Activated naive CD8-positive, alpha-beta T cell treated with anti-CD3 and anti-CD28 coated beads, Interleukin-2, amount 50 U/mL, for 24 hours (primary cell): ENCODE results near the gene PALM.
"Not testable (repeated sequence)": the region's sequence is repeated elsewhere in the genome, so short reads cannot be mapped to it uniquely, and the experiment has no call there.

ENCODE experiments used
- ATAC-seq: fragments of 150-1000 bp; cut with Tn5 transposase; one replicate; pipeline ENCODE4 v1.10.0; 2021
- DNase-seq: peaks from one replicate; pipeline ENCODE4 v3.0.0; 2021
- H3K27ac Mint-ChIP-seq: one replicate; pipeline ENCODE4 v1.8.0; 2021; ENCODE audit warnings: mild to moderate bottlenecking, mixed read lengths
- H3K27me3 Mint-ChIP-seq: one replicate; pipeline ENCODE4 v1.8.0; 2021; ENCODE audit warnings: mixed read lengths
- H3K36me3 Mint-ChIP-seq: one replicate; pipeline ENCODE4 v1.8.0; 2021; ENCODE audit warnings: low read depth, mixed read lengths
- H3K4me1 Mint-ChIP-seq: one replicate; pipeline ENCODE4 v1.8.0; 2021; ENCODE audit warnings: mixed read lengths
- H3K4me3 Mint-ChIP-seq: one replicate; pipeline ENCODE4 v1.8.0; 2021; ENCODE audit warnings: mild to moderate bottlenecking, moderate library complexity, mixed read lengths
- H3K9me3 Mint-ChIP-seq: one replicate; pipeline ENCODE4 v1.8.0; 2021; ENCODE audit warnings: mixed read lengths

Gene PALM

GRCh38 chr19:745138-745537 lies 36.4 kb downstream of the PALM start:
- H3K4me3 Mint-ChIP-seq, ATAC-seq, H3K9me3 Mint-ChIP-seq, H3K4me1 Mint-ChIP-seq, H3K27ac Mint-ChIP-seq, H3K36me3 Mint-ChIP-seq, H3K27me3 Mint-ChIP-seq, DNase-seq: not testable (repeated sequence)

DNA sequence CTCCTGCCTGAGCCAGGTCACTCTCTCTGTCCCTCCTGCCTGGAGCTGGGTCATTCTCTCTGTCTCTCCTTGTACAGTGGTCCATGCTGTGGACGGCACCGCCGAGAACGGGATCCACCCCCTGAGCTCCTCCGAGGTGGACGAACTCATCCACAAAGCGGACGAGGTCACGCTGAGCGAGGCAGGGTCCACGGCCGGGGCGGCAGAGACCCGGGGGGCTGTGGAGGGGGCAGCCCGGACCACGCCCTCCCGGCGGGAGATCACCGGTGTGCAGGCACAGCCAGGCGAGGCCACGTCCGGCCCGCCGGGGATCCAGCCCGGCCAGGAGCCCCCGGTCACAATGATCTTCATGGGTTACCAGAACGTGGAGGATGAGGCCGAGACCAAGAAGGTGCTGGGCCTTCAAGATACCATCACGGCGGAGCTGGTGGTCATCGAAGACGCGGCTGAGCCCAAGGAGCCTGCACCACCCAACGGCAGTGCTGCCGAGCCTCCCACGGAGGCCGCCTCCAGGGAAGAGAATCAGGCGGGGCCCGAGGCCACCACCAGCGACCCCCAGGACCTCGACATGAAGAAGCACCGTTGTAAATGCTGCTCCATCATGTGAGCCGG lies 37.6 kb downstream of the PALM start:
- DNase-seq = no peak
- H3K4me1 Mint-ChIP-seq = no peaks in the 10 kb centered on the region
- ATAC-seq = no peak

GRCh38 chr19:746956-747355 lies 38.2 kb downstream of the PALM start:
- H3K27ac Mint-ChIP-seq = no peak overlapping the region
- H3K9me3 Mint-ChIP-seq = no peaks in the 10 kb centered on the region
- H3K27me3 Mint-ChIP-seq = no peaks in the 10 kb centered on the region
- no peaks in the 10 kb centered on the region for H3K36me3 Mint-ChIP-seq
- ATAC-seq (no peak), DNase-seq (no peak)
- H3K4me1 Mint-ChIP-seq = no peaks in the 10 kb centered on the region
- H3K4me3 Mint-ChIP-seq = no peak overlapping the region

More for the DNA sequence above, 37.6 kb downstream of the PALM start:
- Mint-ChIP-seq H3K9me3 (no peaks in the 10 kb centered on the region), H3K4me3 (no peak overlapping the region), H3K27ac (no peak overlapping the region), H3K27me3 (no peaks in the 10 kb centered on the region), H3K36me3 (no peaks in the 10 kb centered on the region)

DNA sequence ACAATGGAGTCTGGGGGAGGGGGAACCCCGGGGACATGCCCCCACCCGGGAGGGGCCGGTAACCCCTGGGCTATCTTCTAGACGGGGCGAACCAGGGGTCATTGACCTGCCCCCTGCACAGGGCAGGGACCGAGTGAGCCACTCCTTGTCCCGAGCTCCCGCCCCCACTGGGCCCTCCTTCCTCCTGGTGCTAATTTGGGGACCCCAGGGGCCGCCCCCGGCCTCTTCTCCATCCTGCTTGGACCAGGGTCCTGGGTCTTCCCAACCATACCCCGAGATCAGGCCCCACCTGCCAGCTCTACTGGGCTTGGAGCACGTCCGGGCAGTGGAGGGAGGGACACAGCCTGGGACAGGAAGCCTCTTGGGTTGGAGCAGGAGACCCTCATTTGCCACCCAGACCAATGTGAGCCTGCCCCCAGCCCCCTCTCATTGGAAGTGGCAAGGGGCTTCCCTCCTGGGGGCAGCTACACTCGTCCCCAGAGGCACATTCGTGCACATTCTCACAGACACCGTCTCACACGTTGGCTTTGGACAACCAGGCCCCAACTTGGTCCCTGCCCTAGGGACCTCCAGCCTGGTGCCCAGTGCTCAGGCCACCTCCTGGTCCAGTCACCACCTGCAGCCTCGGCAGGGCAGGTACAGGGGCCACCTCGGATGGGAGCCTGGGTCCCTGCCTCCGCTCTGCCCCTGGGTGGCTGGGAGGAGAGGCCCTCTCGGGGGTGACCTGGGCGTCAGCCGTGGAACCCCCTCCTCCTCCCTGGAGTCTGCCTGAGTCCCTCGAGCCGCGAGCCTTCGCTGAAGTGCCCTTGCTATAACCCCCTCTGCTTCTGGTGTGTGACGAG lies 38.9 kb downstream of the PALM start:
- Mint-ChIP-seq H3K4me1 (no peaks in the 10 kb centered on the region), H3K27me3 (no peaks in the 10 kb centered on the region), H3K27ac (no peak overlapping the region), H3K9me3 (no peaks in the 10 kb centered on the region), H3K4me3 (no peak overlapping the region), H3K36me3 (no peaks in the 10 kb centered on the region)
- ATAC-seq (no peak), DNase-seq (no peak)

GRCh38 chr19:748274-748598 lies 39.5 kb downstream of the PALM start:
- Mint-ChIP-seq H3K4me3 (no peak overlapping the region), H3K27ac (no peak overlapping the region), H3K9me3 (no peaks in the 10 kb centered on the region), H3K36me3 (no peaks in the 10 kb centered on the region), H3K4me1 (no peaks in the 10 kb centered on the region), H3K27me3 (no peaks in the 10 kb centered on the region)
- DNase-seq = no peak
- no peak for ATAC-seq

GRCh38 chr19:749811-750210 lies 41.1 kb downstream of the PALM start:
- no peaks in the 10 kb centered on the region for H3K9me3 Mint-ChIP-seq
- no peak overlapping the region for H3K4me3 Mint-ChIP-seq
- no peak overlapping the region for H3K27ac Mint-ChIP-seq
- ATAC-seq (no peak), DNase-seq (no peak)
- H3K36me3 Mint-ChIP-seq = no peaks in the 10 kb centered on the region
- no peaks in the 10 kb centered on the region for H3K4me1 Mint-ChIP-seq
- peaks cover 2% of the 10 kb centered on the region for H3K27me3 Mint-ChIP-seq

GRCh38 chr19:750640-751423 lies 42.1 kb downstream of the PALM start, which contains the start of gene MISP:
MISP (plus strand) TSS chr19:751112; CDS start chr19:756947, 5,835 bp downstream.
- Mint-ChIP-seq H3K4me1 (no peaks in the 10 kb centered on the region), H3K27me3 (peaks cover 2% of the 10 kb centered on the region), H3K27ac (no peak within 1 kb of the TSS), H3K36me3 (no peaks in the 10 kb centered on the region), H3K9me3 (no peaks in the 10 kb centered on the region), H3K4me3 (no peak within 1 kb of the TSS)
- ATAC-seq (no peak), DNase-seq (no peak)

- no peak overlapping the region for H3K27ac Mint-ChIP-seq
- peaks cover 2% of the 10 kb centered on the region for H3K27me3 Mint-ChIP-seq
- H3K36me3 Mint-ChIP-seq = no peaks in the 10 kb centered on the region
- no peak for DNase-seq
- no peaks in the 10 kb centered on the region for H3K9me3 Mint-ChIP-seq
- no peak overlapping the region for H3K4me3 Mint-ChIP-seq
- no peaks in the 10 kb centered on the region for H3K4me1 Mint-ChIP-seq
- no peak for ATAC-seq
Measured at GRCh38 chr19:751501-752341, 43.0 kb downstream of the PALM start.

GRCh38 chr19:752652-753517 lies 44.1 kb downstream of the PALM start:
- H3K4me1 Mint-ChIP-seq = no peaks in the 10 kb centered on the region
- ATAC-seq = no peak
- H3K27me3 Mint-ChIP-seq = peaks cover 2% of the 10 kb centered on the region
- H3K4me3 Mint-ChIP-seq = no peak overlapping the region
- no peak for DNase-seq
- H3K9me3 Mint-ChIP-seq = no peaks in the 10 kb centered on the region
- H3K36me3 Mint-ChIP-seq = no peaks in the 10 kb centered on the region
- no peak overlapping the region for H3K27ac Mint-ChIP-seq

DNA sequence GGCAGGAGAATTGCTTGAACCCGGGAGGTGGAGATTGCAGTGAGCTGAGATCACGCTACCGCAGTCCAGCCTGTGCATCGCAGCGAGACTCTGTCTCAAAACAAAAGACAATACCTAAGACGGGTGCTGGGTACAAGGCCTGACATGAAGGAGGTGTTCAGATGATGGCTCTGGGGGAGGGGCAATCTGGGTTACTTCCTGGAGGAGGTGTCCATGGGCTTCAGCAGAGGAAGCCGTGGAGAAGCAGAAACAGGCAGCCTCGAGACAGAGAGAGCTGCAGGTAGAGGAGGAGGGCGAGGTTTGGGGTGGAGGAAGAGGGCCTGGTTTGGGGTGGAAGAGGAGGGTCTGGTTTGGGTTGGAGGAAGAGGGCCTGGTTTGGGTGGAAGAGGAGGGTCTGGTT lies 45.8 kb downstream of the PALM start:
- H3K9me3 Mint-ChIP-seq = peaks cover under 1% of the 10 kb centered on the region
- no peak overlapping the region for H3K4me3 Mint-ChIP-seq
- no peak for DNase-seq
- H3K4me1 Mint-ChIP-seq = no peaks in the 10 kb centered on the region
- H3K27ac Mint-ChIP-seq = no peak overlapping the region
- peaks cover 2% of the 10 kb centered on the region for H3K27me3 Mint-ChIP-seq
- no peaks in the 10 kb centered on the region for H3K36me3 Mint-ChIP-seq
- ATAC-seq = no peak

DNA sequence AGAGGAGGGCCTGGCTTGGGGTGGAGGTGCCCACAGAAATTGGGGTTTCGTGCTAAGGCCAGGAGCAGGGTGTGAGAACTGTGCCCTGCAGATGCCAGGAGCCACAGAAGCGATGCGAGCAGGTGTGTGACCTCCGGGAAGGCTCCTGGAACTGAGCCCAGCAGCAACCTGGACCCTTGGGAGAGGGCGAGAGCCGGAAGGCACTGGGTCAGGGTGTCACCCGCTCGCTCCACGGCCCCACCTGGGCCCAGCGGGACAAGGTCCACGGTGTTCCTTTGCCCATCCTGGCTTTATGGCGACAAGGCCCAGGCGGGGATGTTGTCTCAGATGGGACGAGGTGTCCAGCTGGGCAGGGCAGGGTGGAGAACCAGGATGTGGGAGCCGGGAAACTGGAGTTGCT lies 46.3 kb downstream of the PALM start:
- H3K9me3 Mint-ChIP-seq = peaks cover 4% of the 10 kb centered on the region
- no peaks in the 10 kb centered on the region for H3K4me1 Mint-ChIP-seq
- DNase-seq (no peak), ATAC-seq (no peak)
- H3K36me3 Mint-ChIP-seq = no peaks in the 10 kb centered on the region
- no peak overlapping the region for H3K4me3 Mint-ChIP-seq
- no peak overlapping the region for H3K27ac Mint-ChIP-seq
- peaks cover 2% of the 10 kb centered on the region for H3K27me3 Mint-ChIP-seq

DNA sequence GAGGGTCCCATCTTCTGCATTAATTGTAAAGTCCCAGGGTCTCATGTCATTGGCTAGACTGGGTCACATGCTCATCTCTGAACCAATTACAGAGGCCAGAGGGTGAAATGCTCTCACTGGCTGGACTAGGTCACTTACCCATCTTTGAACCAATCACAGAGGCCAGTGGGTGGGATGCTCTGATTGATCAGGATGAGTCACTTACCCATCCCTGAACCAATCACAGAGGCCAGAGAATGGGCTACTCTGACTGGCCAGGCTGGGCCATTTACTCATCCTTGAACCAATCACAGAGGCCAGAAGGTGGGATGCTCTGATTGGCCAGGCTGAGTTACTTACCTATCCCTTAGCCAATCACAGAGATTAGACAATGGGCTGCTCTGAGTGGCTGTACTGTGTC lies 47.5 kb downstream of the PALM start:
- peak; percentile 81 for ATAC-seq
- peak; percentile 11 for DNase-seq
- H3K27ac Mint-ChIP-seq = no peak overlapping the region
- H3K36me3 Mint-ChIP-seq = no peaks in the 10 kb centered on the region
- no peak overlapping the region for H3K4me3 Mint-ChIP-seq
- no peaks in the 10 kb centered on the region for H3K4me1 Mint-ChIP-seq
- H3K27me3 Mint-ChIP-seq = peaks cover 2% of the 10 kb centered on the region
- peaks cover 4% of the 10 kb centered on the region for H3K9me3 Mint-ChIP-seq

GRCh38 chr19:756821-757688 lies 48.3 kb downstream of the PALM start:
- DNase-seq = no peak
- Mint-ChIP-seq H3K4me3 (no peak overlapping the region), H3K36me3 (no peaks in the 10 kb centered on the region), H3K9me3 (peaks cover 4% of the 10 kb centered on the region), H3K27ac (no peak overlapping the region), H3K27me3 (peaks cover 2% of the 10 kb centered on the region), H3K4me1 (no peaks in the 10 kb centered on the region)
- no peak for ATAC-seq
